ENCODE data around the gene FAM209B.

GRCh38 chr20:56513161-56514150 lies 19.6 kb upstream of the FAM209B start:
- no peak for TF ChIP-seq CTCF (IDR thresholded peaks at IDR 0.05)
- no peak for TF ChIP-seq EZH2 (IDR thresholded peaks at IDR 0.05)
